Measurements from ENCODE around the gene ARL8A. TPM values are rescaled to one million over a fixed set of nuclear protein-coding genes. Genes with fewer than 3 reads are reported as not detected.

Gene ARL8A
- total RNA-seq, 6 experiments from 2014 or later, result 23.1 to 57.7 (median 36.1) TPM

DNA sequence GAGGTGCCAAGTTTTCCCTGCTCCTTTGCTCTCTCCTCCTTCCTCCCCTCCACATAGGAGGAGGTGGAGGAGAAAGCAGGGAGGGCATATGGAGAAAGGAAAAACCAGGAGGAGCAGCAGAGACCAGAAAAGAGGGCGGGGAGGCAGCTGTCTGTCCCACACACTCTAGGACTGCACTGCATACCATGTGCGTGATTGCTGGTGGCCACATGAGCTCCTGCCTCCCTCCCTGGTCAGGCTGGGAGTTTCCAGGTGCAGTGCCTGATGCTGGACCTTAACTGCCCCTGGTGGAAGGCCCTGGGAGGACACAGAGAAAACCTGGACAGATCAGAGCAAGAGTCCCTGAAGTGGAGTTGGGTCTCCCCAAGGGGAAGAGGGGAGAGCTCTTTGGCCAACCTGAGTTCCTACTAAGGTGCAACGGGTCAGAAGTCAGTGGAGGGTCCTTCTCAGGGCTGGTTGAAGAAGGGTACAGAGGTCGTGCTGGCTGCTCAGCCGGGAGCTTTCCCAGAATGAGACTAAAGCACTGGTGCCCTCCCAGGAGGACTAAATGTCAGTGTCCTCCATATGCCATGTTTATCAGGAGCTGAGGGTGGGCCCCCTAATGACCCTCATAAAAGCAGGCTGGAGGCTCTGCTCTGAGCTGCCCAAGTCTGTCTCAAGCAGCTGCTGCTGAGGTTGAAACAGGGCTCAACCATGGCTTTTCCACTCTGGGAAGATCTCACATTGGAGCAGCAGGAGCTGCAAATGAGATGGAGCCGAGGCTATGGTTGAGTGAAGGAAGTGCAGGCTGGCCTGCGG, 45.6 kb upstream of the ARL8A start:
- Histone ChIP-seq H3K36me3 (no peaks in the 10 kb centered on the region), H3K27ac (no peak overlapping the region), H3K9me3 (no peaks in the 10 kb centered on the region), H3K4me1 (peaks cover 0 to 11% (median 3%) of the 10 kb centered on the region in 4 donors), H3K4me3 (no peak overlapping the region), H3K27me3 (peaks cover 0 to 6% of the 10 kb centered on the region in 2 donors)
- 80% methylated on average over 1 of the region's 7 CpGs for WGBS (ENCODE audit: insufficient coverage, low coverage, low lambda C conversion rate, missing lambda C conversion rate)
- intact Hi-C loops (cut with DNase I), result loop anchor here (5.0 to 10.0 kb wide), 3 partner anchors 122 to 525 kb away; partner anchors contain the start of gene SYT2 (in 1 of the 2)
- ATAC-seq, result peak; percentile 8 to 69 (median 30)
- TF ChIP-seq, protein P1, sequence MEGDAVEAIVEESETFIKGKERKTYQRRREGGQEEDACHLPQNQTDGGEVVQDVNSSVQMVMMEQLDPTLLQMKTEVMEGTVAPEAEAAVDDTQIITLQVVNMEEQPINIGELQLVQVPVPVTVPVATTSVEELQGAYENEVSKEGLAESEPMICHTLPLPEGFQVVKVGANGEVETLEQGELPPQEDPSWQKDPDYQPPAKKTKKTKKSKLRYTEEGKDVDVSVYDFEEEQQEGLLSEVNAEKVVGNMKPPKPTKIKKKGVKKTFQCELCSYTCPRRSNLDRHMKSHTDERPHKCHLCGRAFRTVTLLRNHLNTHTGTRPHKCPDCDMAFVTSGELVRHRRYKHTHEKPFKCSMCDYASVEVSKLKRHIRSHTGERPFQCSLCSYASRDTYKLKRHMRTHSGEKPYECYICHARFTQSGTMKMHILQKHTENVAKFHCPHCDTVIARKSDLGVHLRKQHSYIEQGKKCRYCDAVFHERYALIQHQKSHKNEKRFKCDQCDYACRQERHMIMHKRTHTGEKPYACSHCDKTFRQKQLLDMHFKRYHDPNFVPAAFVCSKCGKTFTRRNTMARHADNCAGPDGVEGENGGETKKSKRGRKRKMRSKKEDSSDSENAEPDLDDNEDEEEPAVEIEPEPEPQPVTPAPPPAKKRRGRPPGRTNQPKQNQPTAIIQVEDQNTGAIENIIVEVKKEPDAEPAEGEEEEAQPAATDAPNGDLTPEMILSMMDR (IDR thresholded peaks at IDR 0.05), result peak in 1 of 4 donors; percentile 16
- no peak for TF ChIP-seq POLR2A (IDR thresholded peaks at IDR 0.05)
- no peak for DNase-seq

DNA sequence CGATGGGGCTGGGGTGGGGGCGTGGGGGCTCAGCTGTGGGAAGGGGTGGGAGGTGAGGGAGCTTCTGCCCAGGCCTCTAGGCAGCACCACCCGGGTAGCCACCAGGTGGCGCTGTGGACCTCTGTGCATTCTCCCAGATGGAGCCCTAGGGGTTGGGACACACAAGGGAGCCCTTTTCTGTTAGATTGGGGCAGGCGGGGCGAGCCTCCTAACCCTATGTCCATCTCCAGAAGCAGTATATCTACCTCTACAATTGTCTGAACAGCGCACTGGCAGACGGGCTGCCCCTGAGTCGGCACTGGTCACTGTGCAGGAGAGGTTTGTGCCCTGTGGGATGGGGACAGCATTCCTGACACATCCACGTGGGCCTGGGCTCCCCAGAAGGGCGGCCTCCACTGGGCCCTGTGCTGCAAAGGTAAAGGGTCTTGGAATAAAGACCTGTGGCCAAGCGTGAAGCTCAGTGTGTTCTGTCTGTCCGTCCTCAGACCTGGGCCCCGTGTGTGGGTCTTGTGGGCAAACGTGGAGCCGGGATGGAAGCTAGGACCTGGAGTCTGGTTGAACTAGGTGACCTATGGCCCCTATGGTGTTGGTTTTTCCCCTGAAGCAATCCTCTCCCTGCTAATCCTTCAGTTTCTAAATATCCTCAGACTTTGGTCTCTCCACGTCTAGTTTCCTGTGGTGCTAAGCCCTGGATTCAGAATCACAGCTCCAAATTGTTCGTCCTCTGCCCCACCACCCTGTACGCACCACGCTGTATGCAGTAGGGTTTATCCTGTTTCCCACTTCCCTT, 44.7 kb upstream of the ARL8A start:
- Histone ChIP-seq H3K27me3 (peaks cover 0 to 6% of the 10 kb centered on the region in 2 donors), H3K4me1 (peaks cover 0 to 11% (median 3%) of the 10 kb centered on the region in 4 donors), H3K27ac (no peak overlapping the region), H3K36me3 (no peaks in the 10 kb centered on the region), H3K4me3 (no peak overlapping the region), H3K9me3 (no peaks in the 10 kb centered on the region)
- WGBS (ENCODE audit: insufficient coverage, low coverage, low lambda C conversion rate, missing lambda C conversion rate), result 29% methylated on average over 8 of the region's 20 CpGs
- DNase-seq (peak; percentile 75 to 78 (median 75)), ATAC-seq (peak; percentile 59 to 68 (median 65))
- intact Hi-C loops (cut with DNase I), result loop anchor here (5.0 to 10.0 kb wide), 3 partner anchors 123 to 526 kb away; partner anchors contain the start of gene SYT2 (in 1 of the 2)
- no peak for TF ChIP-seq POLR2A (IDR thresholded peaks at IDR 0.05)
- TF ChIP-seq, protein P1 (IDR thresholded peaks at IDR 0.05), result peak; percentile 47 to 88 (median 83)

DNA sequence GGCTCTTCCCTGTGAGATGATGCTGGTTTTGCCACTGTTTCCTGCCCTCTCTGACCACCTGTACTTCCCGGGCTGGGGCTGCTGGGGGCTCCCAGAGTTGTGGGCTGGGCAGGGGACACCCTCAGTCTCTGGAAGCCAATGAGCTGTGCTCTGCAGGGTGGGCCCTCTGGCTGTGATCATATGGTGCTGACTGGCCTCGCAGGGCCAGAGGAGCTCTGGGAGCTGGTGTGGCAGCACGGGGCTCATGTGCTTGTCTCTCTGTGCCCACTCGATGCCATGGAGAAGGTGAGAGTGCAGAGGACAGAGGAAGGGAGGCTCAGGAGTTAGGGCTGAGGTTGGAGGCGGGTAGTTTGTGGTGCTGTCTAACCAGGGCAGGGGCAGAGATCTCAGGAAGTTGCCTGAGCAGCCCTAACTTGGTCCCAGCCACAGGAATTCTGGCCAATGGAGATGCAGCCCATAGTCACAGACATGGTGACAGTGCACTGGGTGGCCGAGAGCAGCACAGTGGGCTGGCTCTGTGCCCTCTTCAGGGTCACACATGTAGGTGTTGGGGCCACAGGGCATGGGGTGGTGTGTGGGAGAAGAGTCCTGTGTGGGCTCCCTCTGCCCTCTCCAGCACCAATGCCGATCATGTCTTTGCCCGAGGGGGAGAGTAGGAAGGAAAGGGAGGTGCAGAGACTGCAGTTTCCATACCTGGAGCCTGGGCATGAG, 43.3 kb upstream of the ARL8A start:
- H3K4me1 ChIP-seq, result peaks cover 0 to 7% (median 2%) of the 10 kb centered on the region in 4 donors
- WGBS (ENCODE audit: insufficient coverage, low coverage, low lambda C conversion rate, missing lambda C conversion rate), result 52% methylated on average over 5 of the region's 8 CpGs
- H3K27ac ChIP-seq, result no peak overlapping the region
- TF ChIP-seq, protein P1 (IDR thresholded peaks at IDR 0.05), result no peak
- no peak for TF ChIP-seq POLR2A (IDR thresholded peaks at IDR 0.05)
- intact Hi-C loops (cut with DNase I), result loop anchor here (5.0 to 10.0 kb wide), 3 partner anchors 124 to 527 kb away; partner anchors contain the start of gene SYT2 (in 1 of the 2)
- DNase-seq (no peak), ATAC-seq (no peak)
- no peaks in the 10 kb centered on the region for H3K36me3 ChIP-seq
- no peak overlapping the region for H3K4me3 ChIP-seq
- no peaks in the 10 kb centered on the region for H3K9me3 ChIP-seq
- H3K27me3 ChIP-seq, result no peaks in the 10 kb centered on the region

DNA sequence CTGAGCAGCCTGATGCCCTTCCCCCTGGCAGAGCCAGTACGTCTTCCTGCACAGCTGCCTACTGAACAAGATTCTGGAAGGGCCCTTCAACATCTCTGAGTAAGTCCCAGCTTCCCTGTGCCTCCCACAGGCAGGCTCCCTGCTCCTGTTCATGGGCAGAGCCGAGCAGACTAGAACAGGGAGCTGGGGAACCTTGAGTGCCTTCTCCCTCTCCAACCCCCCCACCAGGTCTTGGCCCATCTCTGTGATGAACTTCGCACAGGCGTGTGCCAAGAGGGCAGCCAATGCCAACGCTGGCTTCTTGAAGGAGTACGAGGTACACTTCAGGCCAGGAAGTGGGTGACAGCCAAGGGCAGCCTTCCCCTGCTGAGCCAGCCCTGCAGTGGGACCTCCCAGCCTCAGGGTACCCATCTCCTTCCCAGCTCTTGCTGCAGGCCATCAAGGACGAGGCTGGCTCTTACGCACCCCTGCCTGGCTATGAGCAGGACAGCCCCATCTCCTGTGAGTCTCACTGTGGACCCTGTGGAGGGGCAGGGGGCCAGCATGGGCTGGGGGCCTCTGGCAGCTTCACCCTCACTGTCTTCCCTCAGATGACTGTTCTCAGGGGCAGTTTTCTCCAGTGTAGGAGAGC, 42.6 kb upstream of the ARL8A start:
- H3K36me3 ChIP-seq, result no peaks in the 10 kb centered on the region
- H3K4me1 ChIP-seq, result peaks cover 0 to 3% (median 0%) of the 10 kb centered on the region in 4 donors
- no peaks in the 10 kb centered on the region for H3K9me3 ChIP-seq
- H3K27ac ChIP-seq, result no peak overlapping the region
- intact Hi-C loops (cut with DNase I), result loop anchor here (5.0 to 10.0 kb wide), 3 partner anchors 125 to 528 kb away; partner anchors contain the start of gene SYT2 (in 1 of the 2)
- DNase-seq, result no peak
- H3K27me3 ChIP-seq, result no peaks in the 10 kb centered on the region
- no peak for ATAC-seq
- 48% methylated on average over 2 of the region's 8 CpGs for WGBS (ENCODE audit: insufficient coverage, low coverage, low lambda C conversion rate, missing lambda C conversion rate)
- no peak for TF ChIP-seq POLR2A (IDR thresholded peaks at IDR 0.05)
- TF ChIP-seq, protein P1 (IDR thresholded peaks at IDR 0.05), result no peak
- H3K4me3 ChIP-seq, result no peak overlapping the region

Data from right lobe of liver (tissue), 6 donors.